Urothelium cell line (cell line): ENCODE measurements around the gene CD3D.

ENCODE experiments used
- DNase-seq: peaks from one replicate; pipeline ENCODE4 v3.0.0; 2011; ENCODE audit warnings: low spot score, mixed read lengths
- FAIRE-seq: peaks from 2 replicates; lab custom pipeline; 2011; peaks lifted over from hg19 to GRCh38; lab: Jason Lieb, UNC

Gene CD3D

GRCh38 chr11:118342503-118343161 is at the start of gene CD3D:
Gene CD3D (minus strand): TSS chr11:118342705. CDS start chr11:118342607, 98 bp downstream.
- DNase-seq (peak; percentile 31), FAIRE-seq (no peak)

GRCh38 chr11:118383657-118384056 is 41.2 kb upstream of the CD3D start:
- no peak for FAIRE-seq
- DNase-seq = no peak

- no peak for FAIRE-seq
Measured at GRCh38 chr11:118382954-118383353, 40.4 kb upstream of the CD3D start.

GRCh38 chr11:118380571-118380970 is 38.1 kb upstream of the CD3D start:
- DNase-seq (no peak), FAIRE-seq (no peak)

More at GRCh38 chr11:118382954-118383353, 40.4 kb upstream of the CD3D start:
- no peak for DNase-seq

- no peak for DNase-seq
- no peak for FAIRE-seq
Measured at GRCh38 chr11:118379497-118379896, 37.0 kb upstream of the CD3D start.

- DNase-seq = no peak
- no peak for FAIRE-seq
Measured at GRCh38 chr11:118375978-118376377, 33.5 kb upstream of the CD3D start.

GRCh38 chr11:118374729-118375128 is 32.2 kb upstream of the CD3D start:
- no peak for FAIRE-seq
- DNase-seq = no peak

GRCh38 chr11:118373871-118374270 is 31.4 kb upstream of the CD3D start:
- no peak for FAIRE-seq
- DNase-seq = no peak

- FAIRE-seq (no peak), DNase-seq (no peak)
Measured at GRCh38 chr11:118373263-118373662, 30.8 kb upstream of the CD3D start.

- DNase-seq = no peak
- no peak for FAIRE-seq
Measured at GRCh38 chr11:118370774-118371173, 28.3 kb upstream of the CD3D start.

GRCh38 chr11:118366287-118366686 is 23.8 kb upstream of the CD3D start:
- no peak for DNase-seq
- FAIRE-seq = no peak

- DNase-seq (no peak), FAIRE-seq (no peak)
Measured at GRCh38 chr11:118364956-118365615, 22.6 kb upstream of the CD3D start.

- DNase-seq = peak; percentile 85
- no peak for FAIRE-seq
Measured at GRCh38 chr11:118359295-118359958, 16.9 kb upstream of the CD3D start, which contains the start of gene UBE4A. Gene UBE4A (plus strand): TSS chr11:118359600. CDS start chr11:118365081, 5,481 bp downstream.

- no peak for FAIRE-seq
- DNase-seq = no peak
Measured at GRCh38 chr11:118358071-118358470, 15.6 kb upstream of the CD3D start.

GRCh38 chr11:118353084-118353710 is 10.7 kb upstream of the CD3D start:
- DNase-seq (no peak), FAIRE-seq (no peak)

GRCh38 chr11:118349475-118349874 is 7.0 kb upstream of the CD3D start:
- FAIRE-seq = no peak

GRCh38 chr11:118343981-118344515 is 1.5 kb upstream of the CD3D start, which contains the start of gene CD3G:
Gene CD3G (plus strand): TSS chr11:118344344. CDS start chr11:118344424, 80 bp downstream.
- FAIRE-seq = no peak
- DNase-seq = no peak

More at GRCh38 chr11:118349475-118349874, 7.0 kb upstream of the CD3D start:
- DNase-seq = no peak

- FAIRE-seq = no peak
- DNase-seq = no peak
Measured at GRCh38 chr11:118343248-118343647, 743 bp upstream of the CD3D start.

- DNase-seq (no peak), FAIRE-seq (no peak)
Measured at GRCh38 chr11:118341815-118342489, 553 bp downstream of the CD3D start.

GRCh38 chr11:118341261-118341660 is 1.2 kb downstream of the CD3D start:
- no peak for DNase-seq
- no peak for FAIRE-seq
